ENCODE measurements around the gene SLBP.

Gene SLBP

GRCh38 chr4:1755297-1755696 lies 43.2 kb upstream of the SLBP start:
- Histone ChIP-seq H2AFZ (ENCODE audit: low read length, unreplicated experiment) (no peak overlapping the region), H3K27ac (ENCODE audit: low read depth, low read length) (no peak overlapping the region), H3K36me3 (ENCODE audit: insufficient read depth, low read length) (no peaks in the 10 kb centered on the region), H3K79me2 (ENCODE audit: control insufficient read depth, insufficient read depth, low read length, unreplicated experiment) (no peaks in the 10 kb centered on the region), H3K27me3 (ENCODE audit: insufficient read depth, low read length) (no peaks in the 10 kb centered on the region), H3K4me1 (ENCODE audit: control insufficient read depth, insufficient read depth, low read length, unreplicated experiment) (no peaks in the 10 kb centered on the region), H3K4me3 (ENCODE audit: low read depth, low read length) (no peak overlapping the region)

DNA sequence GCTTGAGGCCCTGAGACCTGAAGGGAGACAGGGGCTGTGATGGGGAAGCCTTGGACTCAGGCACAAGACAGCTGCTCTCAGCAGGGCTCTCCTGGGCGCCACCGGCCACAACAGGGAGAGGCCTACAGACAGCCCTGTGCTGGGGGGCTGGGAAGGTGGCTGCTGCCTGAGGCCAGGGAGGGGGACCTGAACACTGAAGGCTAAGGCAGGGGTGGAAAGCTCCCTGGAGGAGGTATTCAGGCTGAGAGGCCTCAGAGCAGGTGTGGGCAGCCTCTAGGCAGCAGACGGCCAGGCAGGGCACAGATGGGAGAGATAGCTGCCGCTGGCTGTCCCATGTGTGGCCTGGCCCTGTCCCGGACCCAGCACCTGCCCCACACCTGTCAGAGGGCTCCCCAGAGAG lies 42.2 kb upstream of the SLBP start:
- Histone ChIP-seq H3K36me3 (ENCODE audit: insufficient read depth, low read length) (no peaks in the 10 kb centered on the region), H3K27ac (ENCODE audit: low read depth, low read length) (no peak overlapping the region), H3K79me2 (ENCODE audit: control insufficient read depth, insufficient read depth, low read length, unreplicated experiment) (no peaks in the 10 kb centered on the region), H3K27me3 (ENCODE audit: insufficient read depth, low read length) (no peaks in the 10 kb centered on the region), H2AFZ (ENCODE audit: low read length, unreplicated experiment) (no peak overlapping the region), H3K4me1 (ENCODE audit: control insufficient read depth, insufficient read depth, low read length, unreplicated experiment) (no peaks in the 10 kb centered on the region), H3K4me3 (ENCODE audit: low read depth, low read length) (no peak overlapping the region)

GRCh38 chr4:1753697-1754311 lies 41.7 kb upstream of the SLBP start:
- Histone ChIP-seq H3K27ac (ENCODE audit: low read depth, low read length) (no peak overlapping the region), H3K4me1 (ENCODE audit: control insufficient read depth, insufficient read depth, low read length, unreplicated experiment) (no peaks in the 10 kb centered on the region)

GRCh38 chr4:1753294-1753696 lies 41.2 kb upstream of the SLBP start:
- Histone ChIP-seq H3K27ac (ENCODE audit: low read depth, low read length) (no peak overlapping the region), H3K4me1 (ENCODE audit: control insufficient read depth, insufficient read depth, low read length, unreplicated experiment) (peaks cover 3% of the 10 kb centered on the region), H3K27me3 (ENCODE audit: insufficient read depth, low read length) (no peaks in the 10 kb centered on the region)

More at GRCh38 chr4:1753697-1754311, 41.7 kb upstream of the SLBP start:
- H3K4me3 ChIP-seq (ENCODE audit: low read depth, low read length), result no peak overlapping the region
- H3K27me3 ChIP-seq (ENCODE audit: insufficient read depth, low read length), result no peaks in the 10 kb centered on the region
- no peaks in the 10 kb centered on the region for H3K36me3 ChIP-seq (ENCODE audit: insufficient read depth, low read length)
- no peak overlapping the region for H2AFZ ChIP-seq (ENCODE audit: low read length, unreplicated experiment)
- no peaks in the 10 kb centered on the region for H3K79me2 ChIP-seq (ENCODE audit: control insufficient read depth, insufficient read depth, low read length, unreplicated experiment)

GRCh38 chr4:1752284-1753041 lies 40.3 kb upstream of the SLBP start:
- H3K4me1 ChIP-seq (ENCODE audit: control insufficient read depth, insufficient read depth, low read length, unreplicated experiment), result peaks cover 3% of the 10 kb centered on the region
- H3K36me3 ChIP-seq (ENCODE audit: insufficient read depth, low read length), result no peaks in the 10 kb centered on the region
- no peak overlapping the region for H3K4me3 ChIP-seq (ENCODE audit: low read depth, low read length)
- no peak overlapping the region for H3K27ac ChIP-seq (ENCODE audit: low read depth, low read length)
- H2AFZ ChIP-seq (ENCODE audit: low read length, unreplicated experiment), result no peak overlapping the region
- no peaks in the 10 kb centered on the region for H3K27me3 ChIP-seq (ENCODE audit: insufficient read depth, low read length)
- H3K79me2 ChIP-seq (ENCODE audit: control insufficient read depth, insufficient read depth, low read length, unreplicated experiment), result no peaks in the 10 kb centered on the region

More at GRCh38 chr4:1753294-1753696, 41.2 kb upstream of the SLBP start:
- H2AFZ ChIP-seq (ENCODE audit: low read length, unreplicated experiment), result no peak overlapping the region
- no peak overlapping the region for H3K4me3 ChIP-seq (ENCODE audit: low read depth, low read length)
- H3K36me3 ChIP-seq (ENCODE audit: insufficient read depth, low read length), result no peaks in the 10 kb centered on the region
- no peaks in the 10 kb centered on the region for H3K79me2 ChIP-seq (ENCODE audit: control insufficient read depth, insufficient read depth, low read length, unreplicated experiment)

DNA sequence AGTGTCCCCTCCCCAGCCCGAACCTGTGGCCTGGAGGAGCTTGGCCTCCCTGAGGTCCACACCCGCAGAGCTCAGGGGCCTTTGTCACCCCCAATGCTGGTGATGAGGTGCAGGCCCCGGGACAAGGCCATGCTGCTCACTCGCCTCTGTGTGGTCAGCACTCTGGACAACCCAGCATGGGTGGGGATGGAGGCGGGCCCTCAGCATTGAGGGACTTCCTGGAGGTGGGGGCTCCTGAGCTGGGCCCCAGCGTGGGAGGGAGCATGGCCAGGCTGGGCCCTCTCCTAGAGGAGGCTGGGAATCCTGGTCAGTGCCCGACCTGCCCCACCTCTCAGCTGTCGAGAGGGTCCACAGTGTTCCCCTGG lies 39.8 kb upstream of the SLBP start:
- Histone ChIP-seq H3K27ac (ENCODE audit: low read depth, low read length) (no peak overlapping the region), H3K27me3 (ENCODE audit: insufficient read depth, low read length) (no peaks in the 10 kb centered on the region), H3K79me2 (ENCODE audit: control insufficient read depth, insufficient read depth, low read length, unreplicated experiment) (no peaks in the 10 kb centered on the region), H3K36me3 (ENCODE audit: insufficient read depth, low read length) (no peaks in the 10 kb centered on the region), H2AFZ (ENCODE audit: low read length, unreplicated experiment) (no peak overlapping the region), H3K4me1 (ENCODE audit: control insufficient read depth, insufficient read depth, low read length, unreplicated experiment) (peaks cover 3% of the 10 kb centered on the region), H3K4me3 (ENCODE audit: low read depth, low read length) (no peak overlapping the region)

GRCh38 chr4:1751155-1751918 lies 39.2 kb upstream of the SLBP start:
- peaks cover 3% of the 10 kb centered on the region for H3K4me1 ChIP-seq (ENCODE audit: control insufficient read depth, insufficient read depth, low read length, unreplicated experiment)
- H3K27me3 ChIP-seq (ENCODE audit: insufficient read depth, low read length), result no peaks in the 10 kb centered on the region
- H3K27ac ChIP-seq (ENCODE audit: low read depth, low read length), result no peak overlapping the region
- H3K4me3 ChIP-seq (ENCODE audit: low read depth, low read length), result no peak overlapping the region
- H3K79me2 ChIP-seq (ENCODE audit: control insufficient read depth, insufficient read depth, low read length, unreplicated experiment), result no peaks in the 10 kb centered on the region
- no peaks in the 10 kb centered on the region for H3K36me3 ChIP-seq (ENCODE audit: insufficient read depth, low read length)
- no peak overlapping the region for H2AFZ ChIP-seq (ENCODE audit: low read length, unreplicated experiment)

DNA sequence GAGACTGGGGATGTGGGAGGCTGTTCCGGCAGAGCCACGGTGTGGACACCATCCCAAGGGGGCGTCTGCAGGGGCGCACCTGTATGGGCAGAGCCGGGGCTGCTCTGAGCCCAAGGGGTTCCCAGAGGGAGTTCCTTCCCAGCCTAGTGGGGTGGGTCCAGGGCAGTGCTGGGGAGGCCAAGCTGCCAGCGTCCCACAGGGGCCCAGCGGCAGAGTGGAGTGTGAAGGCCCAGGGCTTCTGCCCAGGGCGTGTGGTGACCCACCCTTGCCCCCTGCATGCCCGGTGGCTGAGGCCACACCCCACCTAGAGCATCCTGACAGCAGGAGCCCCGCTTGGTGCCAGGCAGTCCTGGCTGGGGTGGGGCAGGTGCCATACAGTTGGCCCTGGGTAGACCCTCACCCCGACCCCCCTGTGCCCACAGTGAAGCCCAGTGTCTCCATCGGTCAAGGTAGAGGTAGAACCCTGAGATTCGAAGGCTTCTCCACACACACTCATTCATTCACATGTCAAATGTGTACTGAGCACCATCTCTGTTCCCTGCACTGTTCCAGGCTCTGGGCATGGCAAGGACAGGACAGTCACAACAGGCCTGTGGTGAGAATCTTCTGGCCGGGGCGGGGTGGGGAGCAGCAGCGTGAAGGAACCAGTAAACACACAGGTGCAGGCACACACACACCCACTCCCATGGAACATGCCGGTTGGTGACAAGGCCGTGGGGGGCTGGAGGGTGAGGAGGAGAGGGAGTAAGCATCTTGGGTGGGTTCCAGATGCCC lies 38.4 kb upstream of the SLBP start:
- Histone ChIP-seq H3K4me3 (ENCODE audit: low read depth, low read length) (no peak overlapping the region), H3K27me3 (ENCODE audit: insufficient read depth, low read length) (no peaks in the 10 kb centered on the region)

DNA sequence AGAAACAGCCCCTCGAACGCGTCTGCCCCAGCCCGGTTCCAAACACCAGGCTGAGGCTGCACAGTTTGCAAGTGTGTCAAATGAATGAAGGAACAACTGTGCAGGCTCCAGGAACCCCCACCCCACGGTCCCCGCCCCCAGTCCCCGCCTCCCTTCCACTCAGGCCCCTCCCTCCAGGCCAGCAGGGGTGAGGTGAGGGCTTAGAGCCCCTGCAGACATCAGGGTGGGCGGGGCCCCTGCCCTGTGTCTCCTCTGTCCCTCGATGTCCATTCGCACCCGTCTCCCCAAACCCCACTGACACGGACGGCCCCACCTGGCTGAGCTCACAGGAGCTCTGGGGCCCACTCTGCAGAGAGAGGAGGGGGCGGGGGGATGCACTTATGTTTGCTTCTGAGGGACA lies 37.7 kb upstream of the SLBP start:
- no peak overlapping the region for H3K4me3 ChIP-seq (ENCODE audit: low read depth, low read length)
- H3K4me1 ChIP-seq (ENCODE audit: control insufficient read depth, insufficient read depth, low read length, unreplicated experiment), result peaks cover 3% of the 10 kb centered on the region
- no peaks in the 10 kb centered on the region for H3K36me3 ChIP-seq (ENCODE audit: insufficient read depth, low read length)
- H3K27me3 ChIP-seq (ENCODE audit: insufficient read depth, low read length), result no peaks in the 10 kb centered on the region
- H3K27ac ChIP-seq (ENCODE audit: low read depth, low read length), result no peak overlapping the region
- H3K79me2 ChIP-seq (ENCODE audit: control insufficient read depth, insufficient read depth, low read length, unreplicated experiment), result no peaks in the 10 kb centered on the region
- no peak overlapping the region for H2AFZ ChIP-seq (ENCODE audit: low read length, unreplicated experiment)

More for the DNA sequence above, 38.4 kb upstream of the SLBP start:
- H3K4me1 ChIP-seq (ENCODE audit: control insufficient read depth, insufficient read depth, low read length, unreplicated experiment), result peaks cover 3% of the 10 kb centered on the region
- H3K79me2 ChIP-seq (ENCODE audit: control insufficient read depth, insufficient read depth, low read length, unreplicated experiment), result no peaks in the 10 kb centered on the region
- no peak overlapping the region for H2AFZ ChIP-seq (ENCODE audit: low read length, unreplicated experiment)
- H3K36me3 ChIP-seq (ENCODE audit: insufficient read depth, low read length), result no peaks in the 10 kb centered on the region
- no peak overlapping the region for H3K27ac ChIP-seq (ENCODE audit: low read depth, low read length)

GRCh38 chr4:1749370-1749769 lies 37.3 kb upstream of the SLBP start:
- Histone ChIP-seq H3K27me3 (ENCODE audit: insufficient read depth, low read length) (no peaks in the 10 kb centered on the region), H3K27ac (ENCODE audit: low read depth, low read length) (no peak overlapping the region), H3K4me1 (ENCODE audit: control insufficient read depth, insufficient read depth, low read length, unreplicated experiment) (peaks cover 3% of the 10 kb centered on the region), H3K79me2 (ENCODE audit: control insufficient read depth, insufficient read depth, low read length, unreplicated experiment) (no peaks in the 10 kb centered on the region), H3K36me3 (ENCODE audit: insufficient read depth, low read length) (no peaks in the 10 kb centered on the region), H2AFZ (ENCODE audit: low read length, unreplicated experiment) (no peak overlapping the region), H3K4me3 (ENCODE audit: low read depth, low read length) (no peak overlapping the region)
